Ishikawa (cell line): ENCODE measurements around the gene FLYWCH1.

Experiments used
- CEBPB ChIP-seq: IDR thresholded peaks from 2 replicates; pipeline ENCODE4 v1.6.1; 2012
- RAD21 ChIP-seq: IDR thresholded peaks from 2 replicates; pipeline ENCODE4 v1.6.1; 2012; ENCODE audit warnings: low read depth
- TAF1 ChIP-seq: IDR thresholded peaks from 2 replicates; pipeline ENCODE4 v1.6.1; 2012; ENCODE audit warnings: low read depth, mild to moderate bottlenecking
- YY1 ChIP-seq: IDR thresholded peaks from 2 replicates; pipeline ENCODE4 v1.6.1; 2012; ENCODE audit warnings: low read depth
- TF ChIP-seq, protein P1 (sequence below): IDR thresholded peaks from 2 replicates; pipeline ENCODE4 v1.6.1; 2012; ENCODE audit warnings: low read depth, mild to moderate bottlenecking
- TF ChIP-seq, protein P2 (sequence below): IDR thresholded peaks from 2 replicates; pipeline ENCODE4 v1.6.1; 2012

DNA sequence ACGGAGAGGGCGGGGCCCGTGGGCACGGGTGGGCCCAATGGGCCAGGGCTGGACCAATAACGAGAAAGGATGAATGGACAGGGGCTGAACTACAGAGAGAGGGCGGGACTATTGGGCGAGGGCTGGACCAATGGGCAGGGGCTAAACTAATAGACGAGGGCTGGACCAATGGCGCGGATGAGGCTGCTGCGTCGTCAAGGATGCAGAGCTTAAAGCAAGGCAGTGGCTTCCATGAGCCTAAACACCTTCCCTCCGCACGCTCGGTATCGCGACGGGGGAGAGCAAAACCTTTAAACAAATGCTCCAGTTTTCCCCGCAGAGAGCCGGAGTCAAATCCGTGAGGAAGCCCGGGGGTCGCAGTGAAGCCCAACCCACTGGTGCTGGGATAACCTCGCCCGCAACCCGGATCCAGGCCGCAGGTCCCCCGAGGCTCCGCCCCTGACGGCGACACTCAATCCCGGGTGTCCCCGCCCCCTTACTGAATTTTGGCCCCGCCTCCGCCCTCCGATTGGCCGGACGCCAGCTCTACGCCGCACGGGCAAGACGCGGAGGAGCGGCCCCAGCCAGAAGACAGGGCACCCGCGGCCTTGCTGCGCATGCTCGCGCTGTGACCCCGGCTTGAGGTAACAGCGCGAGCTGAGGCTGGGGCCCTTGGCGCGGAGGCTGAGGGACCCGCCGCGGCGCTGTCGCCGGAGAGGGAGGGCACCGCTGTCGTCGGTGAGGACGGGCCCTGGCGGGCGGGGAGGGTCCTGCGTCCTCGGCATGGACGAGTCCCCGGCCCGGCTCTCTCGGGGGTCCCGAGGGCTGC, 28.9 kb upstream of the FLYWCH1 start, which contains the start of gene FLYWCH2:
- TF ChIP-seq CEBPB (no peak), YY1 (peak; percentile 44; the same call in 1 of the 2 replicates), TAF1 (peak; percentile 77; the same call in 1 of the 2 replicates), RAD21 (no peak)
- TF ChIP-seq, protein P1, sequence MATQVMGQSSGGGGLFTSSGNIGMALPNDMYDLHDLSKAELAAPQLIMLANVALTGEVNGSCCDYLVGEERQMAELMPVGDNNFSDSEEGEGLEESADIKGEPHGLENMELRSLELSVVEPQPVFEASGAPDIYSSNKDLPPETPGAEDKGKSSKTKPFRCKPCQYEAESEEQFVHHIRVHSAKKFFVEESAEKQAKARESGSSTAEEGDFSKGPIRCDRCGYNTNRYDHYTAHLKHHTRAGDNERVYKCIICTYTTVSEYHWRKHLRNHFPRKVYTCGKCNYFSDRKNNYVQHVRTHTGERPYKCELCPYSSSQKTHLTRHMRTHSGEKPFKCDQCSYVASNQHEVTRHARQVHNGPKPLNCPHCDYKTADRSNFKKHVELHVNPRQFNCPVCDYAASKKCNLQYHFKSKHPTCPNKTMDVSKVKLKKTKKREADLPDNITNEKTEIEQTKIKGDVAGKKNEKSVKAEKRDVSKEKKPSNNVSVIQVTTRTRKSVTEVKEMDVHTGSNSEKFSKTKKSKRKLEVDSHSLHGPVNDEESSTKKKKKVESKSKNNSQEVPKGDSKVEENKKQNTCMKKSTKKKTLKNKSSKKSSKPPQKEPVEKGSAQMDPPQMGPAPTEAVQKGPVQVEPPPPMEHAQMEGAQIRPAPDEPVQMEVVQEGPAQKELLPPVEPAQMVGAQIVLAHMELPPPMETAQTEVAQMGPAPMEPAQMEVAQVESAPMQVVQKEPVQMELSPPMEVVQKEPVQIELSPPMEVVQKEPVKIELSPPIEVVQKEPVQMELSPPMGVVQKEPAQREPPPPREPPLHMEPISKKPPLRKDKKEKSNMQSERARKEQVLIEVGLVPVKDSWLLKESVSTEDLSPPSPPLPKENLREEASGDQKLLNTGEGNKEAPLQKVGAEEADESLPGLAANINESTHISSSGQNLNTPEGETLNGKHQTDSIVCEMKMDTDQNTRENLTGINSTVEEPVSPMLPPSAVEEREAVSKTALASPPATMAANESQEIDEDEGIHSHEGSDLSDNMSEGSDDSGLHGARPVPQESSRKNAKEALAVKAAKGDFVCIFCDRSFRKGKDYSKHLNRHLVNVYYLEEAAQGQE, result no peak
- TF ChIP-seq, protein P2, sequence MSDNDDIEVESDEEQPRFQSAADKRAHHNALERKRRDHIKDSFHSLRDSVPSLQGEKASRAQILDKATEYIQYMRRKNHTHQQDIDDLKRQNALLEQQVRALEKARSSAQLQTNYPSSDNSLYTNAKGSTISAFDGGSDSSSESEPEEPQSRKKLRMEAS, result 0 out of 2 replicates have a peak, but pooled peaks have one; percentile 36
